Panc1 (cell line): Measurements from ENCODE around the gene TP53I11.

Experiments
- POLR2AphosphoS5 ChIP-seq: IDR thresholded peaks from 2 replicates; pipeline ENCODE4 v1.6.1; 2012; ENCODE audit warnings: mild to moderate bottlenecking, low read depth, low read length, moderate library complexity
- SIN3A ChIP-seq: IDR thresholded peaks from 2 replicates; pipeline ENCODE4 v1.6.1; 2012; ENCODE audit warnings: low read depth, mild to moderate bottlenecking, low read length, moderate library complexity, borderline replicate concordance; ENCODE audit not compliant: insufficient read depth
- TF ChIP-seq, protein P1 (sequence below): fragments of 450-650 bp; IDR thresholded peaks from 2 replicates; pipeline ENCODE4 v1.5.1; 2017; ENCODE audit warnings: mild to moderate bottlenecking

DNA sequence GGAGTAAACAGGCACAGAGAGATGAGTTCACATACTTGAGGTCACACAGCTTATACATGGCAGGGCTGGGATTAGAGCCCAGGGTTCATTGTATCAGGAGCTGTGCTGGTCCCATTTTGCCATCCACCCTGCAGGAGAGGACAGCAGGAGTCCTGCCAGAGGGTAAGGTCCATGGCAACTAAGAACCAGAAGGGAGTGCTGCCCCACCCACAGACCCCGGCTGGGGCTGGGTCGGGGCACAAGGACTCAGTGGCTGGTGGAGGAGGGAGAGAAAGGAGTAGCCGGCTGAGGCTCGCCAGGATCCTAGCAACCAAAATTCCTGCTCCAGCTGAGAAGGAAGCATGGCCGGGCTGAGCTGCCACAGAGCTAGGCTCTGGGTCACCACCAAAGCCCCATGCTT lies 25.9 kb upstream of the TP53I11 start:
- TF ChIP-seq, protein P1, sequence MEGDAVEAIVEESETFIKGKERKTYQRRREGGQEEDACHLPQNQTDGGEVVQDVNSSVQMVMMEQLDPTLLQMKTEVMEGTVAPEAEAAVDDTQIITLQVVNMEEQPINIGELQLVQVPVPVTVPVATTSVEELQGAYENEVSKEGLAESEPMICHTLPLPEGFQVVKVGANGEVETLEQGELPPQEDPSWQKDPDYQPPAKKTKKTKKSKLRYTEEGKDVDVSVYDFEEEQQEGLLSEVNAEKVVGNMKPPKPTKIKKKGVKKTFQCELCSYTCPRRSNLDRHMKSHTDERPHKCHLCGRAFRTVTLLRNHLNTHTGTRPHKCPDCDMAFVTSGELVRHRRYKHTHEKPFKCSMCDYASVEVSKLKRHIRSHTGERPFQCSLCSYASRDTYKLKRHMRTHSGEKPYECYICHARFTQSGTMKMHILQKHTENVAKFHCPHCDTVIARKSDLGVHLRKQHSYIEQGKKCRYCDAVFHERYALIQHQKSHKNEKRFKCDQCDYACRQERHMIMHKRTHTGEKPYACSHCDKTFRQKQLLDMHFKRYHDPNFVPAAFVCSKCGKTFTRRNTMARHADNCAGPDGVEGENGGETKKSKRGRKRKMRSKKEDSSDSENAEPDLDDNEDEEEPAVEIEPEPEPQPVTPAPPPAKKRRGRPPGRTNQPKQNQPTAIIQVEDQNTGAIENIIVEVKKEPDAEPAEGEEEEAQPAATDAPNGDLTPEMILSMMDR, result no peak
- TF ChIP-seq POLR2AphosphoS5, result no peak
- no peak for TF ChIP-seq SIN3A
